T-cell (primary cell): Measurements from ENCODE around the gene ZNF496. TPM values are rescaled to one million over a fixed set of nuclear protein-coding genes. Genes with fewer than 3 reads are reported as not detected.

Experiments
- ATAC-seq, 4 experiments: fragments of 200-7000 bp in 3 of 4; fragments of 150-1000 bp in 1 of 4; cut with Tn5 transposase; replicated peaks in 1 of 4; 1 replicate in 3 of 4; 2 replicates in 1 of 4; pipeline ENCODE4 v1.10.0; 2021; ENCODE audit warnings: moderate library complexity in 3 of 4, mild to moderate bottlenecking in 2 of 4, moderate number of reproducible peaks in 1 of 4
- CTCF ChIA-PET, 2 donors: fragments of 300-600 bp; sonication (Branson Sonifier 250); formaldehyde crosslinking; loops; one replicate each; lab custom pipeline; 2022; ENCODE audit warnings: antibody characterized with exemption in 2 of 2; lab: Charles Lee
- POLR2A ChIA-PET, 2 donors: fragments of 300-600 bp; sonication (Branson Sonifier 250); formaldehyde crosslinking; loops; one replicate each; lab custom pipeline; 2022; ENCODE audit warnings: antibody characterized with exemption in 2 of 2; lab: Charles Lee
- DNase-seq, 35 experiments: peaks; one replicate each; pipeline versions ENCODE4 v3.0.0 to v3.0.0-alpha.2; 2013 to 2023
- H3K27ac ChIP-seq: one replicate; pipeline ENCODE4 v1.5.1; 2013; ENCODE audit warnings: low read length
- H3K27me3 ChIP-seq, 2 experiments: replicated peaks in 1 of 2; 1 replicate in 1 of 2; 2 replicates in 1 of 2; pipeline versions ENCODE4 v1.6.1 to v1.7.0; 2013; ENCODE audit warnings: low read length in 1 of 2, mixed read lengths in 1 of 2; ENCODE audit not compliant: control insufficient read depth in 2 of 2, insufficient read depth in 2 of 2; ENCODE audit errors: extremely low read depth in 1 of 2
- H3K36me3 ChIP-seq, 2 donors: 1 replicate in 1 of 2; 2 replicates in 1 of 2; pipeline versions ENCODE4 v1.6.1 to v1.7.0; 2013; ENCODE audit warnings: low read length in 1 of 2; ENCODE audit not compliant: control insufficient read depth in 2 of 2, insufficient read depth in 1 of 2; ENCODE audit errors: extremely low read depth in 1 of 2
- H3K4me1 ChIP-seq, 2 experiments: 1 replicate in 1 of 2; 2 replicates in 1 of 2; pipeline versions ENCODE4 v1.6.1 to v1.7.0; 2013; ENCODE audit warnings: low read length in 2 of 2, mixed read lengths in 1 of 2; ENCODE audit not compliant: insufficient read depth in 2 of 2, control insufficient read depth in 1 of 2; ENCODE audit errors: extremely low read depth in 1 of 2
- H3K4me3 ChIP-seq, 2 donors: 1 replicate in 1 of 2; 2 replicates in 1 of 2; pipeline versions ENCODE4 v1.5.1 to v1.7.0; 2013; ENCODE audit warnings: mild to moderate bottlenecking in 2 of 2, low read length in 1 of 2, moderate library complexity in 1 of 2; ENCODE audit not compliant: control insufficient read depth in 1 of 2; ENCODE audit errors: extremely low read depth in 1 of 2
- H3K9me3 ChIP-seq: 2 replicates; pipeline ENCODE4 v1.7.0; 2013
- H3K27ac Mint-ChIP-seq, 2 donors: one replicate each; pipeline ENCODE4 v1.8.0; 2020 to 2021; ENCODE audit warnings: mild to moderate bottlenecking in 2 of 2, mixed read lengths in 2 of 2
- H3K27me3 Mint-ChIP-seq, 2 donors: one replicate each; pipeline ENCODE4 v1.8.0; 2021 to 2022; ENCODE audit warnings: mixed read lengths in 2 of 2
- H3K36me3 Mint-ChIP-seq: one replicate; pipeline ENCODE4 v1.8.0; 2021; ENCODE audit warnings: mixed read lengths
- H3K4me1 Mint-ChIP-seq, 3 donors: one replicate each; pipeline ENCODE4 v1.8.0; 2020 to 2022; ENCODE audit warnings: mixed read lengths in 3 of 3, mild to moderate bottlenecking in 1 of 3
- H3K4me3 Mint-ChIP-seq, 3 donors: one replicate each; pipeline ENCODE4 v1.8.0; 2020 to 2022; ENCODE audit warnings: mild to moderate bottlenecking in 3 of 3, mixed read lengths in 3 of 3, moderate library complexity in 3 of 3
- H3K9me3 Mint-ChIP-seq, 3 donors: one replicate each; pipeline ENCODE4 v1.8.0; 2020 to 2022; ENCODE audit warnings: mixed read lengths in 3 of 3
- WGBS: methylation state at CpG from one replicate; pipeline ENCODE4 v1.1.5; 2013; ENCODE audit warnings: missing lambda C conversion rate; ENCODE audit not compliant: insufficient coverage; 5-methylcytosine and 5-hydroxymethylcytosine counted together
- total RNA-seq, 35 experiments: library from RNA in 6 of 35; stranded (reverse) in 6 of 35; fragments of 120-200 nt in 1 of 35; gene quantifications; one replicate each; pipeline versions ENCODE4 v1.2.1 to v1.2.4 and lab custom pipeline; 2013 to 2026

ZNF496 gene
- total RNA-seq, 5 donors from 2014 or later (not counting 1 experiment from before 2014, with no cell fraction given), result 12.2 to 29.3 (median 23.6) TPM

GRCh38 chr1:247274605-247275256 is 56.9 kb downstream of the ZNF496 start:
- no peaks in the 10 kb centered on the region for H3K9me3 ChIP-seq
- peaks cover 2 to 7% of the 10 kb centered on the region in 2 donors for H3K27me3 Mint-ChIP-seq
- DNase-seq (no peak), ATAC-seq (no peak)
- no peak overlapping the region for H3K27ac ChIP-seq
- H3K4me3 ChIP-seq, result no peak overlapping the region
- no peaks in the 10 kb centered on the region for H3K36me3 ChIP-seq
- H3K36me3 Mint-ChIP-seq, result peaks cover 7% of the 10 kb centered on the region
- H3K4me1 ChIP-seq, result no peaks in the 10 kb centered on the region
- H3K4me3 Mint-ChIP-seq, result no peak overlapping the region
- peaks cover 0 to 3% of the 10 kb centered on the region in 2 experiments for H3K27me3 ChIP-seq
- WGBS, result 73% methylated on average over 2 of the region's 3 CpGs
- H3K27ac Mint-ChIP-seq, result no peak overlapping the region
- no peaks in the 10 kb centered on the region for H3K4me1 Mint-ChIP-seq
- peaks cover 12 to 27% (median 17%) of the 10 kb centered on the region in 3 donors for H3K9me3 Mint-ChIP-seq
- CTCF ChIA-PET, result interaction anchor here in 1 of 2 donors (0.6 kb wide), 1 partner anchor 19 kb away, joined by 3 read pairs; no protein-coding TSS in a partner anchor
- POLR2A ChIA-PET, result no interaction called here

DNA sequence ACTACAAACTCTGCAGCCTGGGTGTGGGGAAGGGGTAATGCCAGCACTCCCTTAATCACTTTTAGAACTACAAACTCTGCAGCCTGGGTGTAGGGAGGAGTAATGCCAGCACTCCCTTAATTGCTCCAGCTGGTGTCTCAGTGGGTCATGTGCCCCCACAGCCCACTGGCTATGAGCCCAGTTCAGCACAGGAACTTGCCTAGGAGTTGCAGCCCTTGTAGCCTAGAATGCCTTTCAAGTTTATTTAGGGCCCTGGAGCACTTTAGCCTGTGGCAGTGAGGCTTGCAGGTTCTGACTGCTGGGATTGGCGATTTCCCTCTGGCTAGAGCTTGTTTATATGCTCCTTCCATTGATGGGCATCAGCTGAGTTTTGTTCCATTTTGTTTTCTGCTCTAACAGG is 58.7 kb downstream of the ZNF496 start:
- no peak overlapping the region for H3K4me3 ChIP-seq
- Mint-ChIP-seq H3K27me3 (peaks cover 4 to 7% of the 10 kb centered on the region in 2 donors), H3K4me3 (no peak overlapping the region), H3K27ac (no peak overlapping the region), H3K36me3 (peaks cover 7% of the 10 kb centered on the region), H3K4me1 (no peaks in the 10 kb centered on the region), H3K9me3 (peaks cover 12 to 27% (median 17%) of the 10 kb centered on the region in 3 donors)
- 50% methylated on average over 1 of the region's 1 CpG for WGBS
- no peaks in the 10 kb centered on the region for H3K4me1 ChIP-seq
- no peaks in the 10 kb centered on the region for H3K36me3 ChIP-seq
- no peak overlapping the region for H3K27ac ChIP-seq
- peaks cover 0 to 6% of the 10 kb centered on the region in 2 experiments for H3K27me3 ChIP-seq
- H3K9me3 ChIP-seq, result no peaks in the 10 kb centered on the region
- ATAC-seq, result no peak
- DNase-seq, result no peak
- POLR2A ChIA-PET, result no interaction called here
- CTCF ChIA-PET, result no interaction called here

GRCh38 chr1:247270003-247270402 is 61.7 kb downstream of the ZNF496 start:
- ChIA-PET POLR2A (interaction anchor here in 1 of 2 donors (0.7 kb wide), 1 partner anchor 8 kb away, joined by 3 read pairs; no protein-coding TSS in a partner anchor), CTCF (no interaction called here)
- Histone ChIP-seq H3K9me3 (no peaks in the 10 kb centered on the region), H3K27me3 (peaks cover 0 to 6% of the 10 kb centered on the region in 2 experiments), H3K4me1 (no peaks in the 10 kb centered on the region), H3K4me3 (no peak overlapping the region), H3K36me3 (no peaks in the 10 kb centered on the region), H3K27ac (no peak overlapping the region)
- no CpG with 5 or more reads among the region's 1 CpG for WGBS
- no peak for ATAC-seq
- no peak overlapping the region for H3K4me3 Mint-ChIP-seq
- H3K27ac Mint-ChIP-seq, result no peak overlapping the region
- H3K27me3 Mint-ChIP-seq, result peaks cover 7 to 10% of the 10 kb centered on the region in 2 donors
- no peaks in the 10 kb centered on the region for H3K4me1 Mint-ChIP-seq
- H3K9me3 Mint-ChIP-seq, result peaks cover 12 to 25% (median 14%) of the 10 kb centered on the region in 3 donors
- H3K36me3 Mint-ChIP-seq, result peaks cover 7% of the 10 kb centered on the region
- no peak for DNase-seq

GRCh38 chr1:247269133-247269532 is 62.5 kb downstream of the ZNF496 start:
- H3K9me3 Mint-ChIP-seq, result peaks cover 12 to 30% (median 14%) of the 10 kb centered on the region in 3 donors
- no peak overlapping the region for H3K4me3 Mint-ChIP-seq
- H3K27me3 Mint-ChIP-seq, result peaks cover 3 to 12% of the 10 kb centered on the region in 2 donors

DNA sequence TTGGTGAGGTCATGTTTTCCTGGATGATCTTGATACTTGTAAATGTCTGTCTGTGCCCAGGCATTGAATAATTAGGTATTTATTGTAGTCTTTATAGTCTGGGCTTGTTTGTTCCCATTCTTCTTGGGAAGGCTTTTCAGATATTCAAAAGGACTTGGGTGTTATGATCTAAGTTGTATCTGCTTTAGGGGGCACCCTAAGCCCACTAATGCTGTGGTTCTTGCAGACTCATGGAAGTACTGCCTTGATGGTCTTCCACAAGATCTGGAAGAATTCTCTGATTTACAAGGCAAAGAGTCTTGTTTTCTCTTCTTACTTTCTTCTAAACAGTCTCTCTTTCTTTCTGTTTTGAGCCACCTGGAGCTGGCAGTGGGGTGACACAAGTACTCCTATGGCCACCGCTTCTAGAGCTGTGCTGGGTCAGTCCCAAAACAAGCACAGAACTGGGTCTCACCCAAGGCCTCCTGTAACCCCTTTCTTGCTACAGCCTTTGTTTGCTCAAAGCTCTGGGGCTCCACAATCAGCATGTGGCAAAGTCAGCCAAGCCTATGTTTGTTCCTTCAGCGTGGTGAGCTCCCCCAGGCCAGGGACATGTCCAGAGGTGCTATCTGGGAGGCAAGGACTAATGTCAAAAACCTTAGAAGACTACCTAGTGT is 63.1 kb downstream of the ZNF496 start:
- H3K9me3 ChIP-seq, result no peaks in the 10 kb centered on the region
- no peak overlapping the region for H3K27ac Mint-ChIP-seq
- no peak overlapping the region for H3K4me3 Mint-ChIP-seq
- H3K36me3 ChIP-seq, result no peaks in the 10 kb centered on the region
- no peaks in the 10 kb centered on the region for H3K4me1 Mint-ChIP-seq
- no peak for ATAC-seq
- DNase-seq, result no peak
- H3K27me3 Mint-ChIP-seq, result peaks cover 3 to 12% of the 10 kb centered on the region in 2 donors
- ChIA-PET CTCF (no interaction called here), POLR2A (interaction anchor here in 1 of 2 donors (0.7 kb wide), 1 partner anchor 905 kb away, joined by 3 read pairs; no protein-coding TSS in a partner anchor)
- H3K27ac ChIP-seq, result no peak overlapping the region
- no peak overlapping the region for H3K4me3 ChIP-seq
- peaks cover 7% of the 10 kb centered on the region for H3K36me3 Mint-ChIP-seq
- H3K4me1 ChIP-seq, result no peaks in the 10 kb centered on the region
- H3K9me3 Mint-ChIP-seq, result peaks cover 15 to 33% (median 17%) of the 10 kb centered on the region in 3 donors
- H3K27me3 ChIP-seq, result peaks cover 0 to 6% of the 10 kb centered on the region in 2 experiments
- WGBS, result 56% methylated on average over 2 of the region's 2 CpGs

More at GRCh38 chr1:247269133-247269532, 62.5 kb downstream of the ZNF496 start:
- peaks cover 7% of the 10 kb centered on the region for H3K36me3 Mint-ChIP-seq
- Histone ChIP-seq H3K4me3 (no peak overlapping the region), H3K9me3 (no peaks in the 10 kb centered on the region), H3K27ac (no peak overlapping the region), H3K4me1 (no peaks in the 10 kb centered on the region), H3K36me3 (no peaks in the 10 kb centered on the region), H3K27me3 (peaks cover 0 to 6% of the 10 kb centered on the region in 2 experiments)
- ATAC-seq, result no peak
- POLR2A ChIA-PET, result no interaction called here
- no peaks in the 10 kb centered on the region for H3K4me1 Mint-ChIP-seq
- CTCF ChIA-PET, result no interaction called here
- H3K27ac Mint-ChIP-seq, result no peak overlapping the region
- DNase-seq, result no peak

- DNase-seq, result no peak
- ChIA-PET CTCF (no interaction called here), POLR2A (no interaction called here)
- ATAC-seq, result no peak
- Histone ChIP-seq H3K4me1 (no peaks in the 10 kb centered on the region), H3K27ac (no peak overlapping the region), H3K4me3 (no peak overlapping the region), H3K27me3 (peaks cover 0 to 6% of the 10 kb centered on the region in 2 experiments), H3K9me3 (no peaks in the 10 kb centered on the region), H3K36me3 (no peaks in the 10 kb centered on the region)
- H3K4me3 Mint-ChIP-seq, result no peak overlapping the region
- peaks cover 4% of the 10 kb centered on the region for H3K36me3 Mint-ChIP-seq
- WGBS, result 77% methylated on average over 4 of the region's 5 CpGs
- H3K4me1 Mint-ChIP-seq, result no peaks in the 10 kb centered on the region
- H3K9me3 Mint-ChIP-seq, result peaks cover 12 to 30% (median 15%) of the 10 kb centered on the region in 3 donors
- no peak overlapping the region for H3K27ac Mint-ChIP-seq
- H3K27me3 Mint-ChIP-seq, result peaks cover 3 to 12% of the 10 kb centered on the region in 2 donors
These were observed 65.6 kb downstream of the ZNF496 start for GRCh38 chr1:247266053-247266452.
